Measurements from ENCODE around the gene ATP8A1. TPM values are rescaled to one million over a fixed set of nuclear protein-coding genes. Genes with fewer than 3 reads are reported as not detected.

ATP8A1 gene
- total and polyA plus RNA-seq, 2 of the 8 experiments (the other 6 are each of a cell fraction or from before 2014, with no cell fraction given) = 3.7 to 14.9 TPM

- no peak overlapping the region; the same call in 1 of the 2 replicates for H2BK20ac ChIP-seq (ENCODE audit: low read length)
- H2AK5ac ChIP-seq (ENCODE audit: low read depth, low read length) = no peak overlapping the region
- peaks cover 14 to 53% (median 49%) of the 10 kb centered on the region in 4 experiments for H3K27me3 ChIP-seq (replicated peaks in 1 of 4; ENCODE audit: control insufficient read depth in 3 of 4, extremely low read depth in 1 of 4, insufficient read depth in 3 of 4, low read length in 3 of 4)
- no peak overlapping the region for H3K18ac ChIP-seq (ENCODE audit: extremely low read depth, low read length)
- H3K4me2 ChIP-seq (ENCODE audit: insufficient read depth in 1 of 2, low read depth in 2 of 2, low read length in 2 of 2) = no peak overlapping the region
- FAIRE-seq (peak; percentile 39), DNase-seq (ENCODE audit: low read depth in 1 of 2, low spot score in 2 of 2) (no peak)
- peaks cover 6 to 18% (median 9%) of the 10 kb centered on the region in 4 experiments; a peak in 6 of 7 replicates for H3K4me1 ChIP-seq (replicated peaks in 1 of 4; ENCODE audit: control insufficient read depth in 3 of 4, insufficient read depth in 4 of 4, low read length in 3 of 4)
- TF ChIP-seq RAD21 (IDR thresholded peaks at IDR 0.05 in 1 of 2, conservative IDR thresholded peaks at IDR 0.05 in 1 of 2; ENCODE audit: low read depth in 2 of 2, low read length in 2 of 2) (peak; percentile 52 to 63), TBP (IDR thresholded peaks at IDR 0.05; ENCODE audit: low read depth, low read length) (no peak)
- TF ChIP-seq, protein P1, sequence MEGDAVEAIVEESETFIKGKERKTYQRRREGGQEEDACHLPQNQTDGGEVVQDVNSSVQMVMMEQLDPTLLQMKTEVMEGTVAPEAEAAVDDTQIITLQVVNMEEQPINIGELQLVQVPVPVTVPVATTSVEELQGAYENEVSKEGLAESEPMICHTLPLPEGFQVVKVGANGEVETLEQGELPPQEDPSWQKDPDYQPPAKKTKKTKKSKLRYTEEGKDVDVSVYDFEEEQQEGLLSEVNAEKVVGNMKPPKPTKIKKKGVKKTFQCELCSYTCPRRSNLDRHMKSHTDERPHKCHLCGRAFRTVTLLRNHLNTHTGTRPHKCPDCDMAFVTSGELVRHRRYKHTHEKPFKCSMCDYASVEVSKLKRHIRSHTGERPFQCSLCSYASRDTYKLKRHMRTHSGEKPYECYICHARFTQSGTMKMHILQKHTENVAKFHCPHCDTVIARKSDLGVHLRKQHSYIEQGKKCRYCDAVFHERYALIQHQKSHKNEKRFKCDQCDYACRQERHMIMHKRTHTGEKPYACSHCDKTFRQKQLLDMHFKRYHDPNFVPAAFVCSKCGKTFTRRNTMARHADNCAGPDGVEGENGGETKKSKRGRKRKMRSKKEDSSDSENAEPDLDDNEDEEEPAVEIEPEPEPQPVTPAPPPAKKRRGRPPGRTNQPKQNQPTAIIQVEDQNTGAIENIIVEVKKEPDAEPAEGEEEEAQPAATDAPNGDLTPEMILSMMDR (IDR thresholded peaks at IDR 0.05; ENCODE audit: control extremely low read depth in 1 of 3, insufficient read depth in 1 of 3, low read depth in 1 of 3, low read length in 3 of 3) = peak; percentile 31 to 48 (median 40); a peak in 3 of 4 replicates
- H3K36me3 ChIP-seq (ENCODE audit: control insufficient read depth in 2 of 4, insufficient read depth in 4 of 4, low read length in 3 of 4) = no peaks in the 10 kb centered on the region
- H4K91ac ChIP-seq (replicated peaks; ENCODE audit: insufficient read length, low read length) = no peak overlapping the region
- H3K27ac ChIP-seq (ENCODE audit: low read depth, low read length) = no peak overlapping the region
- H3K56ac ChIP-seq (replicated peaks; ENCODE audit: insufficient read length, low read depth, low read length) = no peak overlapping the region
- WGBS, 2 experiments (ENCODE audit: extremely low coverage in 1 of 2, insufficient coverage in 1 of 2, insufficient read length in 1 of 2, insufficient replicate concordance in 2 of 2, low coverage in 1 of 2, low lambda C conversion rate in 2 of 2, missing lambda C conversion rate in 1 of 2) = 80% methylated on average over 8 of the region's 9 CpGs; no CpG with 5 or more reads in 1 of the 2 experiments
- no peak overlapping the region for H2BK120ac ChIP-seq (replicated peaks; ENCODE audit: low read depth, low read length)
- no peaks in the 10 kb centered on the region for H3K79me2 ChIP-seq (ENCODE audit: control insufficient read depth in 1 of 2, insufficient read depth in 2 of 2, low read length in 2 of 2)
- H3K9me3 ChIP-seq (ENCODE audit: insufficient read depth in 2 of 2, low read depth in 1 of 2, low read length in 1 of 2) = no peaks in the 10 kb centered on the region
- no peak overlapping the region for H4K5ac ChIP-seq (ENCODE audit: insufficient read length, low read depth, low read length)
- no peak overlapping the region for H2BK5ac ChIP-seq (ENCODE audit: low read depth, low read length)
- no peak overlapping the region for H3K14ac ChIP-seq (ENCODE audit: insufficient read length)
- no peak overlapping the region for H3K9ac ChIP-seq (replicated peaks in 1 of 4; ENCODE audit: extremely low read depth in 1 of 4, low read depth in 3 of 4, low read length in 3 of 4)
- no peak overlapping the region for H3K23ac ChIP-seq (ENCODE audit: insufficient read length)
- no peaks in the 10 kb centered on the region for H4K20me1 ChIP-seq (replicated peaks in 1 of 2; ENCODE audit: control insufficient read depth in 1 of 2, insufficient read depth in 2 of 2, low read length in 2 of 2)
- H4K8ac ChIP-seq (ENCODE audit: extremely low read depth, insufficient read depth, low read length) = no peak overlapping the region
- no peak overlapping the region for H3K4me3 ChIP-seq (ENCODE audit: extremely low read depth in 1 of 4, insufficient read depth in 2 of 4, low read depth in 3 of 4, low read length in 4 of 4)
- peaks cover 33% of the 10 kb centered on the region for H3K23me2 ChIP-seq (ENCODE audit: low read depth, low read length)
- no peak overlapping the region for H2BK12ac ChIP-seq (ENCODE audit: low read depth, low read length)
- ChIA-PET POLR2A (ENCODE audit: partially characterized antibody) (no interaction called here), CTCF (ENCODE audit: partially characterized antibody) (interaction anchor here (0.8 to 12.0 kb wide), 13 partner anchors 10 to 121 kb away, joined by 3 to 135 read pairs (median 4); no protein-coding TSS in a partner anchor)
- no peak overlapping the region for H2AFZ ChIP-seq (ENCODE audit: low read length)
- H3K79me1 ChIP-seq (ENCODE audit: low read depth, low read length) = no peaks in the 10 kb centered on the region
- no peak overlapping the region for H3K4ac ChIP-seq (replicated peaks; ENCODE audit: insufficient read length, low read depth, low read length)
- H2BK15ac ChIP-seq (ENCODE audit: low read length) = peak overlapping the region; percentile 8; the same call in 1 of the 2 replicates
Observed at GRCh38 chr4:42401171-42401570, 255.7 kb downstream of the ATP8A1 start.
